Measurements from ENCODE around the gene FHIT. TPM values are rescaled to one million over a fixed set of nuclear protein-coding genes. Genes with fewer than 3 reads are reported as not detected.

The FHIT gene
- total and polyA plus RNA-seq, 2 experiments from 2014 or later: 9.7 to 16.2 TPM

DNA sequence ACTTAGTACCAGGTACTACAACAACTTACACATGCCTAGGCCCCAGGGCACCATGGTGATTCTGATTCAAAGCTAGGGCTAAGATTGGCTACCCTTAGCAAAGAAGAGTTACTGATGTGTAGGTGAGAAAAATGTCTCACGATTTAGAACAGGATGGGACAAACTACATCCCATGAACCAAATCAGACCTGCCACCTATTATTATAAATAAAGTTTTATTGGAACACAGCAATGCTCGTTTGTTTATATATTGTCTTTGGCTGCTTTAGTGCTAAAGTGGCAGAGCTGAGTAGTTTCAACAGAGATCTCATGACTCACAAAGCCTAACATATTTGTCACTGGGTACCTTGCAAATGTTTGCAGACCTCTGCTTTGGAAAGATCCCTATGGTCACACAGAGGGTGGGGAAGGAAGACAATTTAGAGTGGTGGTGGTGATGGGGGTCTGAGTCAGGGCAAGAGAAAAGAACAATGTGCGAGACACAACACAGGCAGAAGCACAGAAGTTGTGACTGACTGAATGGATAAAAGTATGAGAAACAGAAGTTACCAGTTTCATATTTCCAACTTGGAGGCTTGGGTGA is 1430.8 kb downstream of the FHIT start:
- no peaks in the 10 kb centered on the region for H3K9me2 ChIP-seq (replicated peaks; ENCODE audit: insufficient read depth)
- 86% methylated on average over 3 of the region's 3 CpGs for WGBS (ENCODE audit: low lambda C conversion rate, missing lambda C conversion rate)

DNA sequence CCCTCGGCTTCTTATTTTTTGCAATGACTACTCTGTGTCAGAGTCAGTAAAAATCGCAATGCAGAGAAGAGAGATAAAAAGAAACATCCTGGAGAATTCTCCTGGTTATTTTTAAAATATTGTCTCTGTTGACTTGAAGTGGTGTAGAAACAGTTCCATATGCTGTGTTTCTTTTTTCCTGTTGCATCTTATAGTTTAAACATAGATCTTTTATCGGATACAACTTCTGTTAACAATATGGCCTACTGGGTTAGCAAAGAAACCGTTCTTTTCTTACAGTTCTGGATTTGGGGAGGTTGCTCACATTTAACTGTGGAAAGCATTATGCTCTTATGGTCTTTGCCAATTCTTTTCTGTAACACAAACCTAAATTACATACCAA is 1432.3 kb downstream of the FHIT start:
- Histone ChIP-seq H3K4me2 (peak overlapping the region; percentile 57), H3K9me3 (ENCODE audit: low read depth) (no peaks in the 10 kb centered on the region), H2AFZ (no peak overlapping the region), H3K9me2 (replicated peaks; ENCODE audit: insufficient read depth) (no peaks in the 10 kb centered on the region), H3K27ac (peak overlapping the region; percentile 28), H3K79me2 (no peaks in the 10 kb centered on the region), H3K4me3 (no peak overlapping the region), H3K27me3 (no peaks in the 10 kb centered on the region), H4K20me1 (ENCODE audit: insufficient read depth, poor library complexity, severe bottlenecking) (no peaks in the 10 kb centered on the region), H3K4me1 (ENCODE audit: insufficient read depth) (peaks cover 11% of the 10 kb centered on the region), H3K36me3 (replicated peaks; ENCODE audit: insufficient read depth, low read depth) (no peaks in the 10 kb centered on the region)
- WGBS (ENCODE audit: low lambda C conversion rate, missing lambda C conversion rate): 72% methylated on average over 4 of the region's 4 CpGs
- TF ChIP-seq EZH2phosphoT487 (IDR thresholded peaks at IDR 0.05; ENCODE audit: low read depth, severe bottlenecking, unreplicated experiment): no peak
- TF ChIP-seq EZH2 (IDR thresholded peaks at IDR 0.05; ENCODE audit: borderline replicate concordance): no peak
- TF ChIP-seq, protein P1, sequence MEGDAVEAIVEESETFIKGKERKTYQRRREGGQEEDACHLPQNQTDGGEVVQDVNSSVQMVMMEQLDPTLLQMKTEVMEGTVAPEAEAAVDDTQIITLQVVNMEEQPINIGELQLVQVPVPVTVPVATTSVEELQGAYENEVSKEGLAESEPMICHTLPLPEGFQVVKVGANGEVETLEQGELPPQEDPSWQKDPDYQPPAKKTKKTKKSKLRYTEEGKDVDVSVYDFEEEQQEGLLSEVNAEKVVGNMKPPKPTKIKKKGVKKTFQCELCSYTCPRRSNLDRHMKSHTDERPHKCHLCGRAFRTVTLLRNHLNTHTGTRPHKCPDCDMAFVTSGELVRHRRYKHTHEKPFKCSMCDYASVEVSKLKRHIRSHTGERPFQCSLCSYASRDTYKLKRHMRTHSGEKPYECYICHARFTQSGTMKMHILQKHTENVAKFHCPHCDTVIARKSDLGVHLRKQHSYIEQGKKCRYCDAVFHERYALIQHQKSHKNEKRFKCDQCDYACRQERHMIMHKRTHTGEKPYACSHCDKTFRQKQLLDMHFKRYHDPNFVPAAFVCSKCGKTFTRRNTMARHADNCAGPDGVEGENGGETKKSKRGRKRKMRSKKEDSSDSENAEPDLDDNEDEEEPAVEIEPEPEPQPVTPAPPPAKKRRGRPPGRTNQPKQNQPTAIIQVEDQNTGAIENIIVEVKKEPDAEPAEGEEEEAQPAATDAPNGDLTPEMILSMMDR (IDR thresholded peaks at IDR 0.05; ENCODE audit: poor library complexity): no peak
- no peak for DNase-seq (ENCODE audit: low spot score)

More for the DNA sequence above, 1430.8 kb downstream of the FHIT start:
- H3K9me3 ChIP-seq (ENCODE audit: low read depth): no peaks in the 10 kb centered on the region
- no peak for DNase-seq (ENCODE audit: low spot score)
- peaks cover 11% of the 10 kb centered on the region for H3K4me1 ChIP-seq (ENCODE audit: insufficient read depth)
- no peak overlapping the region for H3K27ac ChIP-seq
- TF ChIP-seq EZH2 (IDR thresholded peaks at IDR 0.05; ENCODE audit: borderline replicate concordance): no peak
- TF ChIP-seq, protein P1 (IDR thresholded peaks at IDR 0.05; ENCODE audit: poor library complexity): no peak
- no peak for TF ChIP-seq EZH2phosphoT487 (IDR thresholded peaks at IDR 0.05; ENCODE audit: low read depth, severe bottlenecking, unreplicated experiment)
- no peaks in the 10 kb centered on the region for H3K36me3 ChIP-seq (replicated peaks; ENCODE audit: insufficient read depth, low read depth)
- H4K20me1 ChIP-seq (ENCODE audit: insufficient read depth, poor library complexity, severe bottlenecking): no peaks in the 10 kb centered on the region
- H3K4me3 ChIP-seq: no peak overlapping the region
- H2AFZ ChIP-seq: no peak overlapping the region
- no peaks in the 10 kb centered on the region for H3K27me3 ChIP-seq
- no peak overlapping the region for H3K4me2 ChIP-seq
- no peaks in the 10 kb centered on the region for H3K79me2 ChIP-seq

DNA sequence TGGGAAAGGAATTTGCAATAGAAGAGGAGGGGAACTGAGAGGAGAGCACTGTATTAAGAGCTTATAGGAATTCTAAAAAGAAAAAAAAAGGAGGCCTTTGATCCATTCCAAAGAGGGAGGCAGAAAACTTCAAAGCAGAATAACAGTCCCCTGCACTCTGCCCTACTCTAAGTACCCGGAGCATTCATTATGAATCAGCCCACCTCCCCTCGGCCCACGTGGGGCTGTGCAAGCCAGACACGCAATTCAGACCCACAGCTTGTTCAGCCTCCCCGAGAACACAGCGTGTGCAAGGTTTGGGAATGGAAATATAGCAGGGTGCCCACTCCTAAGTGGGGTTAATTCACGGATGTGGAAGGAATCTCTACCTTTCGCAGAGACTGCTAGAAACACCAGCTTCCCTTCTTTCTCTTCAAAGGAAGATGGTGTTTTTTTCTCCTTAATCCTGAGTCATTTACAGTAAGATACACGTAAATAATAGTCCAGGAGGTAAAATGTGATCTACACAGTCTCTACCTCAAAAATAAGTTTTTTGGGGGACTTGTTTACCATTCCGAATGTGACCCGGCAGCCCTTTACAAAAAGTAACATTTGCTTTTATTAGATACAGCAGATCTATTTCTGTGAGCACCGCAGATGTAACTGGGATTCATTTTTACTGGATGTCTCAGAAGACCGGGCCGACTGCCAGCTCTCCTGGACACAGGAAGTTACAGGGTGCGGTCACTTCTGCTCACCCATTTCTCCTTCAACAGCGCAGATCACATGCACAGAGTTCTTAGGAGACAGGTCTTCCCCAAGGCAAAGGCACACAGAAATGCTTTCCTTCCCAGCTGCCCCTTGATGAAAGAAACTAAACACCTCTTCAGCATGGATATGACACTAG is 1433.0 kb downstream of the FHIT start:
- Histone ChIP-seq H3K27ac (peak overlapping the region; percentile 28), H2AFZ (peak overlapping the region; percentile 13), H3K79me2 (no peaks in the 10 kb centered on the region), H3K4me2 (peak overlapping the region; percentile 57), H4K20me1 (ENCODE audit: insufficient read depth, poor library complexity, severe bottlenecking) (no peaks in the 10 kb centered on the region), H3K9me2 (replicated peaks; ENCODE audit: insufficient read depth) (no peaks in the 10 kb centered on the region), H3K4me3 (no peak overlapping the region), H3K9me3 (ENCODE audit: low read depth) (no peaks in the 10 kb centered on the region), H3K27me3 (no peaks in the 10 kb centered on the region), H3K36me3 (replicated peaks; ENCODE audit: insufficient read depth, low read depth) (no peaks in the 10 kb centered on the region), H3K4me1 (ENCODE audit: insufficient read depth) (peaks cover 11% of the 10 kb centered on the region)
- TF ChIP-seq, protein P1 (IDR thresholded peaks at IDR 0.05; ENCODE audit: poor library complexity): no peak
- TF ChIP-seq EZH2 (IDR thresholded peaks at IDR 0.05; ENCODE audit: borderline replicate concordance): no peak
- no peak for TF ChIP-seq EZH2phosphoT487 (IDR thresholded peaks at IDR 0.05; ENCODE audit: low read depth, severe bottlenecking, unreplicated experiment)
- DNase-seq (ENCODE audit: low spot score): peak; percentile 52
- WGBS (ENCODE audit: low lambda C conversion rate, missing lambda C conversion rate): 51% methylated on average over 16 of the region's 16 CpGs

Data from hepatocyte (in vitro differentiated cells).